ENCODE results near the gene NPHP1. TPM values are rescaled to one million over a fixed set of nuclear protein-coding genes. Genes with fewer than 3 reads are reported as not detected.
"Not testable (repeated sequence)": the region's sequence is repeated elsewhere in the genome, so short reads cannot be mapped to it uniquely, and the experiment has no call there.

NPHP1 gene
- total and polyA plus RNA-seq, 2 donors (not counting 1 experiment from before 2014, with no cell fraction given), result 2.4 TPM

DNA sequence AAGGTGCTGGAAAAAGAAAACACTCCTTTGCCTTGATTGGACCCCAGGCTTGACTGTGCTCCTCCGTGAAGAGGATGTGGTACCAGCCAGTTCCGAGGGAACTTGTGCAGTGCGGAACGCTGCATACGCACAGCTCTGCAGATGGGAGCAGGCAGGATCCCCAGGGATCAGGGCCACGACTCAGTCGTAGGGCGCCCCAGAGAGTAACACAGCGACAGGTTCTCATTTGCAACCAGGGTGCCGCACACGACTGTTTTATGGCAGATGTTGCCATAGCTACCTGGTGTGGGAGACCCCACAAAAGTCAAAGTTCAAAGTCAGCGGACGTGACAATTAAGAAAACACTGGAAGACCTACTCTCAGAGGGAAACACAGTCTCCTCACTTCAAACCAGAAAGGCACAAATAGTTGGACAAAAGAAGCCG is 90.0 kb downstream of the NPHP1 start:
- intact Hi-C loops (cut with micrococcal nuclease), result no loop called here
- no peak overlapping the region for H3K4me3 ChIP-seq (ENCODE audit: control extremely low read depth in 1 of 5, extremely low read depth in 1 of 5, insufficient read depth in 1 of 5, low read depth in 2 of 5, low read length in 4 of 5)
- H3K27ac Mint-ChIP-seq, result no peak overlapping the region
- H3K36me3 ChIP-seq (replicated peaks in 1 of 2; ENCODE audit: control extremely low read depth in 1 of 2, control insufficient read depth in 1 of 2, extremely low read depth in 1 of 2, insufficient read depth in 2 of 2, low read length in 1 of 2), result no peaks in the 10 kb centered on the region
- peaks cover 55% of the 10 kb centered on the region for H3K27me3 Mint-ChIP-seq
- TF ChIP-seq EZH2 (IDR thresholded peaks at IDR 0.05; ENCODE audit: borderline replicate concordance, insufficient read depth, low read depth, low read length, poor library complexity, severe bottlenecking), result no peak
- TF ChIP-seq, protein P1, sequence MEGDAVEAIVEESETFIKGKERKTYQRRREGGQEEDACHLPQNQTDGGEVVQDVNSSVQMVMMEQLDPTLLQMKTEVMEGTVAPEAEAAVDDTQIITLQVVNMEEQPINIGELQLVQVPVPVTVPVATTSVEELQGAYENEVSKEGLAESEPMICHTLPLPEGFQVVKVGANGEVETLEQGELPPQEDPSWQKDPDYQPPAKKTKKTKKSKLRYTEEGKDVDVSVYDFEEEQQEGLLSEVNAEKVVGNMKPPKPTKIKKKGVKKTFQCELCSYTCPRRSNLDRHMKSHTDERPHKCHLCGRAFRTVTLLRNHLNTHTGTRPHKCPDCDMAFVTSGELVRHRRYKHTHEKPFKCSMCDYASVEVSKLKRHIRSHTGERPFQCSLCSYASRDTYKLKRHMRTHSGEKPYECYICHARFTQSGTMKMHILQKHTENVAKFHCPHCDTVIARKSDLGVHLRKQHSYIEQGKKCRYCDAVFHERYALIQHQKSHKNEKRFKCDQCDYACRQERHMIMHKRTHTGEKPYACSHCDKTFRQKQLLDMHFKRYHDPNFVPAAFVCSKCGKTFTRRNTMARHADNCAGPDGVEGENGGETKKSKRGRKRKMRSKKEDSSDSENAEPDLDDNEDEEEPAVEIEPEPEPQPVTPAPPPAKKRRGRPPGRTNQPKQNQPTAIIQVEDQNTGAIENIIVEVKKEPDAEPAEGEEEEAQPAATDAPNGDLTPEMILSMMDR (IDR thresholded peaks at IDR 0.05), result no peak
- 94% methylated on average over 12 of the region's 14 CpGs for WGBS (ENCODE audit: insufficient coverage)
- no peaks in the 10 kb centered on the region for H3K4me1 ChIP-seq (ENCODE audit: control insufficient read depth in 2 of 2, insufficient read depth in 2 of 2, low read length in 2 of 2)
- no peaks in the 10 kb centered on the region for H3K79me2 ChIP-seq (ENCODE audit: control insufficient read depth, insufficient read depth, low read length)
- ATAC-seq (ENCODE audit: low read depth) (no peak), DNase-seq (no peak)
- peaks cover 0 to 7% (median 0%) of the 10 kb centered on the region in 3 donors for H3K9me3 ChIP-seq (ENCODE audit: control extremely low read depth in 1 of 3, control insufficient read depth in 2 of 3, insufficient read depth in 1 of 3, low read length in 2 of 3)
- H3K4me1 Mint-ChIP-seq, result no peaks in the 10 kb centered on the region
- H3K4me2 ChIP-seq (replicated peaks; ENCODE audit: low read depth, low read length, poor library complexity, severe bottlenecking), result no peak overlapping the region
- H2AFZ ChIP-seq (ENCODE audit: insufficient read depth, low read depth, low read length, poor library complexity, severe bottlenecking), result no peak overlapping the region
- H3K27me3 ChIP-seq (replicated peaks in 1 of 4; ENCODE audit: control extremely low read depth in 1 of 4, control insufficient read depth in 3 of 4, insufficient read depth in 4 of 4, low read length in 3 of 4), result peaks cover 0 to 29% (median 6%) of the 10 kb centered on the region in 4 experiments
- no peak overlapping the region for H3K9ac ChIP-seq (ENCODE audit: low read length)
- H3K9me3 Mint-ChIP-seq (ENCODE audit: insufficient read depth), result no peaks in the 10 kb centered on the region
- POLR2A ChIA-PET, result no interaction called here
- no peak overlapping the region for H3K4me3 Mint-ChIP-seq
- H3K27ac ChIP-seq (ENCODE audit: low read length in 2 of 2), result no peak overlapping the region
- CTCF ChIA-PET, result no interaction called here
- H4K20me1 ChIP-seq (ENCODE audit: control insufficient read depth, insufficient read depth, low read length, poor library complexity, severe bottlenecking), result no peaks in the 10 kb centered on the region

DNA sequence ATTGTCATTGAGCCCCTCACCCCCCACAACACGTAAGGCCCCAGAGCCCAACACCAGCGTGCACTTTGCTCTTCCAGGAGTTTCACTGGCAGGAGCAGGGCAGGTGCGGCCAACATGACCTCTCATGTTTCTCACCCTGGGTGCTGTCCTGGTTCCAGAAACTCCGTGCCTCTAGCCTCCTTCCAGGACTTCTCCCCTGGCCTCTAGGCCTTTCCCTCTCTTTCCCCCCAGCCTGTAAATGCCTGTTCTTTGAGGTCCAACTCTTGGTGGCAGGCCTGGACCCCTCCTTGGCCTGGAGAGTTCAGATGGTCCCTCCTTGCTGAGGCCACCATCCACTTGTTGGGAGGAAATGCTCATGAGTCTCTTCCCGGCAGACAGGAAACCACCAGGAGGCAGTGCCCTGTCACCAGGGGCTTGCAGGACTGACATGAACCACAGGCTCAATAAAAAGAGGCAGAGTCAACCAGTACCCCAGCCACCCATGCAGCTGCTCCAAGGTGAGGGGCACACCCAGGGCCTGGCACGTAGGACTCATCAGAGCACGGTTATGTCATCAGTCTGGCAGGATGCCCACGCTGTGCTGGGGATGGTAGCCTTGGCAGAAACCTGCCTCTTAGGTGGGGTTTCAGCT is 90.7 kb downstream of the NPHP1 start:
- H3K4me3 ChIP-seq (ENCODE audit: control extremely low read depth in 1 of 5, extremely low read depth in 1 of 5, insufficient read depth in 1 of 5, low read depth in 2 of 5, low read length in 4 of 5), result no peak overlapping the region
- H3K4me1 Mint-ChIP-seq, result no peaks in the 10 kb centered on the region
- intact Hi-C loops (cut with micrococcal nuclease), result no loop called here
- peaks cover 0 to 7% (median 0%) of the 10 kb centered on the region in 3 donors for H3K9me3 ChIP-seq (ENCODE audit: control extremely low read depth in 1 of 3, control insufficient read depth in 2 of 3, insufficient read depth in 1 of 3, low read length in 2 of 3)
- H3K9ac ChIP-seq (ENCODE audit: low read length), result no peak overlapping the region
- H3K4me2 ChIP-seq (replicated peaks; ENCODE audit: low read depth, low read length, poor library complexity, severe bottlenecking), result no peak overlapping the region
- H3K27ac Mint-ChIP-seq, result no peak overlapping the region
- ChIA-PET POLR2A (no interaction called here), CTCF (no interaction called here)
- no peak for DNase-seq
- H2AFZ ChIP-seq (ENCODE audit: insufficient read depth, low read depth, low read length, poor library complexity, severe bottlenecking), result no peak overlapping the region
- no peaks in the 10 kb centered on the region for H4K20me1 ChIP-seq (ENCODE audit: control insufficient read depth, insufficient read depth, low read length, poor library complexity, severe bottlenecking)
- H3K36me3 ChIP-seq (replicated peaks in 1 of 2; ENCODE audit: control extremely low read depth in 1 of 2, control insufficient read depth in 1 of 2, extremely low read depth in 1 of 2, insufficient read depth in 2 of 2, low read length in 1 of 2), result no peaks in the 10 kb centered on the region
- TF ChIP-seq, protein P1 (IDR thresholded peaks at IDR 0.05), result no peak
- TF ChIP-seq EZH2 (IDR thresholded peaks at IDR 0.05; ENCODE audit: borderline replicate concordance, insufficient read depth, low read depth, low read length, poor library complexity, severe bottlenecking), result no peak
- no peak overlapping the region for H3K27ac ChIP-seq (ENCODE audit: low read length in 2 of 2)
- peaks cover 52% of the 10 kb centered on the region for H3K27me3 Mint-ChIP-seq
- H3K9me3 Mint-ChIP-seq (ENCODE audit: insufficient read depth), result no peaks in the 10 kb centered on the region
- H3K27me3 ChIP-seq (replicated peaks in 1 of 4; ENCODE audit: control extremely low read depth in 1 of 4, control insufficient read depth in 3 of 4, insufficient read depth in 4 of 4, low read length in 3 of 4), result peaks cover 0 to 28% (median 6%) of the 10 kb centered on the region in 4 experiments
- no peak for ATAC-seq (ENCODE audit: low read depth)
- H3K4me1 ChIP-seq (ENCODE audit: control insufficient read depth in 2 of 2, insufficient read depth in 2 of 2, low read length in 2 of 2), result no peaks in the 10 kb centered on the region
- WGBS (ENCODE audit: insufficient coverage), result 63% methylated on average over 8 of the region's 8 CpGs
- H3K79me2 ChIP-seq (ENCODE audit: control insufficient read depth, insufficient read depth, low read length), result no peaks in the 10 kb centered on the region
- H3K4me3 Mint-ChIP-seq, result no peak overlapping the region

DNA sequence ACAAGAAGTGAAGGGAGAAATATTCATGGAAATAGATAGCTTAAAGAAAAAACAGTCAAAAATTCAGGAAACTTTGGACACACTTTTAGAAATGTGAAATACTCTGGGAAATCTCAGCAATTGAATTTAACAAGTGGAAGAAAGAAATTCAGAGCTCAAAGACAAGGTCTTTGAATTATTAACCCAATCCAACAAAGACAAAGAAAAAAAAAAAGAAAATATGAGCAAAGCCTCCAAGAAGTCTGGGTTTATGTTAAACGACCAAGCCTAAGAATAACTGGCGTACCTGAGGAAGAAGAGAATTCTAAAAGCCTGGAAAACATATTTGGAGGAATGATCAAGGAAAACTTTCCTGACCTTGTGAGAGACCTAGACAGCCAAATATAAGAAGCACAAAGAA is 96.5 kb downstream of the NPHP1 start:
- H3K4me2 ChIP-seq (replicated peaks; ENCODE audit: low read depth, low read length, poor library complexity, severe bottlenecking); H3K4me3 ChIP-seq (ENCODE audit: control extremely low read depth in 1 of 5, extremely low read depth in 1 of 5, insufficient read depth in 1 of 5, low read depth in 2 of 5, low read length in 4 of 5); POLR2A ChIA-PET; H3K4me1 ChIP-seq (ENCODE audit: control insufficient read depth in 2 of 2, insufficient read depth in 2 of 2, low read length in 2 of 2); H3K9me3 Mint-ChIP-seq (ENCODE audit: insufficient read depth); H4K20me1 ChIP-seq (ENCODE audit: control insufficient read depth, insufficient read depth, low read length, poor library complexity, severe bottlenecking); ATAC-seq (ENCODE audit: low read depth); CTCF ChIA-PET; H3K79me2 ChIP-seq (ENCODE audit: control insufficient read depth, insufficient read depth, low read length); H2AFZ ChIP-seq (ENCODE audit: insufficient read depth, low read depth, low read length, poor library complexity, severe bottlenecking); H3K9ac ChIP-seq (ENCODE audit: low read length); H3K36me3 ChIP-seq (replicated peaks in 1 of 2; ENCODE audit: control extremely low read depth in 1 of 2, control insufficient read depth in 1 of 2, extremely low read depth in 1 of 2, insufficient read depth in 2 of 2, low read length in 1 of 2); H3K27ac ChIP-seq (ENCODE audit: low read length in 2 of 2); intact Hi-C loops (cut with micrococcal nuclease); H3K9me3 ChIP-seq (ENCODE audit: control extremely low read depth in 1 of 3, control insufficient read depth in 2 of 3, insufficient read depth in 1 of 3, low read length in 2 of 3); H3K27ac Mint-ChIP-seq; H3K4me3 Mint-ChIP-seq; H3K27me3 ChIP-seq (replicated peaks in 1 of 4; ENCODE audit: control extremely low read depth in 1 of 4, control insufficient read depth in 3 of 4, insufficient read depth in 4 of 4, low read length in 3 of 4); H3K4me1 Mint-ChIP-seq; DNase-seq: not testable (repeated sequence)
- H3K27me3 Mint-ChIP-seq, result peaks cover 55% of the 10 kb centered on the region
- WGBS (ENCODE audit: insufficient coverage), result no CpG with 5 or more reads among the region's 2 CpGs
